LoVo (cell line): Measurements from ENCODE around the gene PIP5K1C.
"Not testable (repeated sequence)": the region's sequence is repeated elsewhere in the genome, so short reads cannot be mapped to it uniquely, and the experiment has no call there.

Experiments
- DNase-seq: peaks from one replicate; pipeline ENCODE4 v3.0.0-alpha.2; 2016; ENCODE audit warnings: low spot score

PIP5K1C gene

GRCh38 chr19:3674784-3675543 is 25.3 kb downstream of the PIP5K1C start:
- no peak for DNase-seq

DNA sequence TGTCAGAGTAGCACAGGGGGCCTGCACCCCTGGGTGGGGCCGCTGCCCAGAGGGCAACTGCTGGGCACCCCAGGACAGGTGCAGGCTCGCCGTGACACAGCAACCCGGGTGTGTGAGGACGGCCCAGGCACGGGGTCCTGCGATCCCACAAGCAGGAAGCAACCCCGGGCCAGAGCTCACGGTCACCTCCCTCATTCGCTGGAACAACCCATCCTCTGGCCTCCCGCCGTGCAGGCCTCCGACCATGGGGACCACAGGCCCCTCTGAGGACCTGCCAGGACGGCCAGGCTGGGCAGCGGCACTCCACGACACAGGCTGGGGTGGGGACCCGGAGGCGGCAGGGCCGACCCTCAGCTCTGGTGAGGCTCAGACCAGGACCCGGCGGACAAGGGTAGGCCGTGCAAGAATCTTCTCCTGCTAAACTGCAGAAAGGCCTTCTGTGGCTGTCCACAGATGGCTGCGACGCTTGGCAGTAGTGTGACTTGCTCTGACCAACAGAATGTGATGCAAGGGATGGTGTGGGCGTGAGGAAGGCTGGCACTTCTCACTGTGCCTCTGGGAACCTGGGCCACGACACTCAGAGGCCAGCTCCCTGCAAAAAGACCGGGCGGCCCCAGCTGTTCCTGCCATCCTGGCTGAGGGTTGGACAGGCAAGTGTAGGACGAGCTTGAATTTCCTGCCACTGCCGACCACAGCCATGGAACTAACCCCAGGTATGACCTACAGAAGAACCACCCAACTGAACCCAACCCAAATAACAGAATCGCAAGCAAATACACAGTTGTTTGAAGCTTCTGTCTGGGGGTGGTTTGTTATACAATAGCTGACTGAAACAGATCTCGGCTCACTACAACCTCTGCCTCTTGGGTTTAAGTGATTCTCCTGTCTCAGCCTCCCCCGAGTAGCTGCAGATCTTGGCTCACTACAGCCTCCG is 26.5 kb downstream of the PIP5K1C start:
- DNase-seq: no peak

- DNase-seq: no peak
These were observed 27.3 kb downstream of the PIP5K1C start for GRCh38 chr19:3672993-3673392.

DNA sequence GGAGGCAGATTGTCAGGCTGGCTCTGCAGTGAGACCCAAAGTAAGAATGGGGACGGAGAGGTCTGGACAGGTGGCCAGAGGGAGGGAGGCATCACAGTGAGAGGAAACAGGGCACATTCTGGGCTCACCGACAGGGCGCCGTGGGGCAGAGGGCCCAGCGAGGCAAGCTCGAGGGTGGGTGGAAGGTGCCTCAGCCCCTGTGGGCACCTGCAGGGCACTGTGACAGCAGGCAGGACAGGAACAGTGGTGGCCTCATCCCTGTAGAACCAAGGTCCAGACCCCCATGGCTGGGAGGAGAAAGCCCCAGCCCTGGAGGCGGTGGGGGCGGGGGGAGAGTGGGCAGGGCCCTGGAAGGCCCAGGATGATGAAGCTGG is 27.7 kb downstream of the PIP5K1C start:
- DNase-seq: no peak

- no peak for DNase-seq
These were observed 28.3 kb downstream of the PIP5K1C start for GRCh38 chr19:3671680-3672574.

GRCh38 chr19:3670796-3671679 is 29.2 kb downstream of the PIP5K1C start:
- no peak for DNase-seq

- DNase-seq: no peak
These were observed 30.1 kb downstream of the PIP5K1C start for GRCh38 chr19:3669947-3670795.

GRCh38 chr19:3669082-3669946 is 31.0 kb downstream of the PIP5K1C start:
- no peak for DNase-seq

GRCh38 chr19:3668331-3669081 is 31.8 kb downstream of the PIP5K1C start:
- no peak for DNase-seq

DNA sequence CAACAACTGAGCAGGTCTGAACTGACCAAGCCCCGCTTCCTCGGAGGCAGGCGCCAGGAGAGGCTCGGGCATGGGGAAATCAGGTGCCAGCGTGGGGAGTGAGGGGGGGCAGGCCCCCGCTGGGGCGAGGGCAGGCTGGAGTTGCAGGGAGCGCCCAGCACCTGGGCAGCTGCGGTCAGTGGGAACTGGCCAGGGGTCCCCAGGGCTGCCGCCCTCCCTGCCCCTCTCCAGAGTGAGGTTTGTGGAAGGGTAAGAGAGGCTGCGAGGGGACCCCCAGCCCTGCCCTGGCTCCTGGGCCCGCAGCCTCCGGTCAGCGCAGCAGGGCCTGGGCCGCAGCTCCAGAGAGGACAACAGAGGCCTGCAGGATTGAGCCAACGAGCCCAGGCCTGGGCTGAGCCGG is 32.5 kb downstream of the PIP5K1C start:
- no peak for DNase-seq

DNA sequence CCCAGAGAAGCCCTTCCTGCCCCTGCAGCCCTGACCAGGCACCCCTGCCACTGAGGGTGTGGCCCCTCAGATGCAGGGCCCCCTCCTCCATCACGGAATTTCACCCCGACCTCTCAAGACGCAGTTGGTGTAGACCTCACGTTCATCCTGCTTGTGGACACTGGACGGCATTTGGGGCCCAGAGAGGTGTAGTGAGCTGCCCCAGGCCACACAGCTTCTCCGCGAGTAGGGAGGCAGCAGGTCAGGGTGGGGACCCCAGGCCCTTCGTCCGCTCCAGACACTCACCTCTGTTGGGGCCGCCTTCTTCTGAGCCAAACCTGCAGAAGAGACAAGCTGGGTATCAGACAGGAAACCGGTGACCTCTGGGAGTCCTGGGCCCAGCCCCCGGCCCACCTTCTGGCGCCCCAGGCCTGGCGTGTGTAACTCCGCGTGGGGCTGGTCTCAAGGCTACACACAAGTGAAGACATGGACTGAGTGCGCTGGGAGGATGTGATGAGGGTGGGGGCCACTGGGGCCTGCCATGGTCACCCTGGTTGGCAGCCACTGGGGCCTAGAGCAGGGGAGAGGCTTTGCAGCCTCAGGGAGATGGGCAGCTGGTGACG is 33.1 kb downstream of the PIP5K1C start:
- DNase-seq: no peak

GRCh38 chr19:3666545-3666856 is 33.8 kb downstream of the PIP5K1C start:
- DNase-seq: not testable (repeated sequence)

- peak; percentile 14 for DNase-seq
These were observed 34.4 kb downstream of the PIP5K1C start for GRCh38 chr19:3665681-3666544.

DNA sequence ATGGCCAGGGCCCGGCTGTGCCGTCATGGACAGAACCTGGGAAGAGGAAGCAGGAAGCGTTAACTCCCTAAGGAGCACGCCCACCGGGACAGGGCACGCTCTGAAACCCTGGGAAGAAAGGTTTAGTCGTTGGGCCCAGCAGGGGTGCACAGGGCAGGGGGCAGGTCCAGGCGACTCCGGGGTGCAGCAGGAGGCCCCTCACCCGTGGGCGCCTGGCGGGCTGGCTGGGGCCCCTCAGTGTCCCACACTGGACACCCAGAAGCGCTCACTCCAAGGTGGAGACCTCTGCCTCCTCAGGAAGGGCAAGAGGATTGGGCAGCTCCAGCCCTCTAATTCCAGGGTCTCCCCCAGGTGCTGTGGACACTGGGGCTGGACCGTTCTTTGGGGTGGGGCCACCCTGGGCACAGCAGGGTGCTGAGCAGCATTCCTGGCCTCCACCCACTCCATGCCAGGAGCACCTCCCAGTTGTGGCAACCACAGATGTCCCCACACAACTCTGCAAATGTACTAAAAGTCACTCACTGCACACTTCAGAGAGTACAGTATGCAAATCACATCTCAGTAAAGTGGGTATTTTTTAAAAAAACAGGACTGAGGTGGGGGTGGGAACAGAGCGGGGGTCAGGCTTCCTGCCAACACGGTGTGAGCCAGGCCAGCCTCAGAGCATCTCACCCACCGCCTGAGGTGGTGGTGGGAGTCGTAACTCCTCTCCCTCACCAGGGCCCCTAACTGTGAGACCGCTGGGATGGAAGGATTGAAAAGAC is 35.2 kb downstream of the PIP5K1C start:
- no peak for DNase-seq

GRCh38 chr19:3663838-3664237 is 36.4 kb downstream of the PIP5K1C start:
- no peak for DNase-seq
